Measurements from ENCODE around the gene RFPL3. TPM values are rescaled to one million over a fixed set of nuclear protein-coding genes. Genes with fewer than 3 reads are reported as not detected.

Gene RFPL3
- total RNA-seq, 1 experiment from 2014 or later, result not detected

- peaks cover 9% of the 10 kb centered on the region; the same call in 1 of the 2 replicates for H4K20me1 ChIP-seq (ENCODE audit: low read length)
- ATAC-seq (no peak), DNase-seq (no peak)
- H3K27me3 ChIP-seq (ENCODE audit: low read length), result no peaks in the 10 kb centered on the region
- H3K4me2 ChIP-seq (ENCODE audit: low read length), result peak overlapping the region; percentile 93; the same call in 1 of the 2 replicates
- ChIA-PET POLR2A (ENCODE audit: unreplicated experiment) (no interaction called here), CTCF (no interaction called here)
- peaks cover 16% of the 10 kb centered on the region for H3K4me1 ChIP-seq (ENCODE audit: insufficient read depth, low read length)
- no TSS peak for BruUV-seq (replicated peaks)
- peaks cover 37% of the 10 kb centered on the region for H3K79me2 ChIP-seq (ENCODE audit: low read length)
- peaks cover 31% of the 10 kb centered on the region; the same call in 1 of the 2 replicates for H3K36me3 ChIP-seq (ENCODE audit: low read depth, low read length)
- no peak overlapping the region for H3K4me3 ChIP-seq (ENCODE audit: low read length)
- intact Hi-C loops (cut with micrococcal nuclease), result no loop called here
- H3K9me2 ChIP-seq (replicated peaks; ENCODE audit: low read length), result no peaks in the 10 kb centered on the region
- H3F3A ChIP-seq (ENCODE audit: low read length, unreplicated experiment), result no peaks in the 10 kb centered on the region
- H2AFZ ChIP-seq (ENCODE audit: low read length), result no peak overlapping the region
- H3K27ac ChIP-seq (ENCODE audit: low read length), result no peak overlapping the region
- TF ChIP-seq EZH2 (IDR thresholded peaks at IDR 0.05; ENCODE audit: low read length, unreplicated experiment) (no peak), CTCF (conservative IDR thresholded peaks at IDR 0.05; ENCODE audit: low read depth, low read length) (no peak), EZH2phosphoT487 (IDR thresholded peaks at IDR 0.05; ENCODE audit: borderline replicate concordance, low read length) (no peak)
- H3K9ac ChIP-seq (ENCODE audit: low read length), result no peak overlapping the region
- H3K9me3 ChIP-seq (ENCODE audit: low read length), result no peaks in the 10 kb centered on the region
Observed at GRCh38 chr22:32409977-32410376, 52.3 kb downstream of the RFPL3 start.

GRCh38 chr22:32410459-32410858 is 52.8 kb downstream of the RFPL3 start:
- Histone ChIP-seq H3K4me3 (ENCODE audit: low read length) (peak overlapping the region; percentile 90), H3K27me3 (ENCODE audit: low read length) (no peaks in the 10 kb centered on the region), H3K36me3 (ENCODE audit: low read depth, low read length) (peaks cover 26% of the 10 kb centered on the region; the same call in 1 of the 2 replicates), H3K9ac (ENCODE audit: low read length) (peak overlapping the region; percentile 95; the same call in 1 of the 2 replicates), H3K27ac (ENCODE audit: low read length) (no peak overlapping the region), H3F3A (ENCODE audit: low read length, unreplicated experiment) (no peaks in the 10 kb centered on the region), H2AFZ (ENCODE audit: low read length) (no peak overlapping the region), H3K9me2 (replicated peaks; ENCODE audit: low read length) (no peaks in the 10 kb centered on the region), H3K9me3 (ENCODE audit: low read length) (no peaks in the 10 kb centered on the region), H4K20me1 (ENCODE audit: low read length) (peaks cover 9% of the 10 kb centered on the region; the same call in 1 of the 2 replicates), H3K79me2 (ENCODE audit: low read length) (peaks cover 37% of the 10 kb centered on the region), H3K4me1 (ENCODE audit: insufficient read depth, low read length) (peaks cover 16% of the 10 kb centered on the region), H3K4me2 (ENCODE audit: low read length) (peak overlapping the region; percentile 93)
- intact Hi-C loops (cut with micrococcal nuclease), result no loop called here
- BruUV-seq (replicated peaks), result no TSS peak
- DNase-seq (peak; percentile 22), ATAC-seq (peak; percentile 18; the same call in 1 of the 2 replicates)
- POLR2A ChIA-PET (ENCODE audit: unreplicated experiment), result no interaction called here
- TF ChIP-seq CTCF (conservative IDR thresholded peaks at IDR 0.05; ENCODE audit: low read depth, low read length) (no peak), EZH2 (IDR thresholded peaks at IDR 0.05; ENCODE audit: low read length, unreplicated experiment) (no peak), EZH2phosphoT487 (IDR thresholded peaks at IDR 0.05; ENCODE audit: borderline replicate concordance, low read length) (no peak)
- CTCF ChIA-PET, result no interaction called here

Other genes starting within 250 kb of the RFPL3 start
- not detected in 2 replicates for gene C22orf42, start 198.6 kb upstream of the RFPL3 start, total RNA-seq (2014; rRNA removed)
- gene RFPL2, start 152.8 kb upstream of the RFPL3 start, total RNA-seq (2014; rRNA removed), result not detected in 2 replicates
- not detected in 2 replicates for gene SLC5A4, start 102.5 kb upstream of the RFPL3 start, total RNA-seq (2014; rRNA removed)
- 136 and 146 TPM in 2 replicates for gene RTCB, start 54.4 kb downstream of the RFPL3 start, total RNA-seq (2014; rRNA removed)
- not detected in 2 replicates for gene BPIFC, start 106.6 kb downstream of the RFPL3 start, total RNA-seq (2014; rRNA removed)
- 43.6 and 44.2 TPM in 2 replicates for gene FBXO7, start 116.9 kb downstream of the RFPL3 start, total RNA-seq (2014; rRNA removed)